ENCODE measurements around the gene IFI44L. TPM values are rescaled to one million over a fixed set of nuclear protein-coding genes. Genes with fewer than 3 reads are reported as not detected.

The IFI44L gene
- total RNA-seq, 4 donors from 2014 or later, result 9.6 to 49.5 (median 23.6) TPM

DNA sequence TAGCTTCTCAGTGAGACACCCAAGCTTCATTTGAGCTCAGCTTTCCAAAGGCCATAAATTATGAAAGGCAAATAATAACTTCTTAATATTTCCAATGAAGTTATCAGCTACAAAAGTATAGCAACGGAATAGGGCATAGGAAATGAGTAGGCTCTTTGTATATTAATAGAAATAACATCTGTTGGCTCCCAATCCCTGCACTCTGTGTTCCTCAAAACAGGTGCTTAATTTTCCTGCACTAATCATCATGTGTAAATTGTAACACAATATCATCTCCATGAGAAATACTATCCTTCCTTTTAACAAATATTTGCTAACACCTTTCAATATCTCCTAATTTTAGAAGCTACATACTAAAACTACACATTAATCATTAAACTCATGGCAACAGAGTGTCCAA is 19.2 kb upstream of the IFI44L start:
- no peak for TF ChIP-seq CTCF (IDR thresholded peaks at IDR 0.05; ENCODE audit: low read depth)

GRCh38 chr1:78603206-78603605 is 17.0 kb upstream of the IFI44L start:
- no peak for TF ChIP-seq CTCF (IDR thresholded peaks at IDR 0.05; ENCODE audit: low read depth)

DNA sequence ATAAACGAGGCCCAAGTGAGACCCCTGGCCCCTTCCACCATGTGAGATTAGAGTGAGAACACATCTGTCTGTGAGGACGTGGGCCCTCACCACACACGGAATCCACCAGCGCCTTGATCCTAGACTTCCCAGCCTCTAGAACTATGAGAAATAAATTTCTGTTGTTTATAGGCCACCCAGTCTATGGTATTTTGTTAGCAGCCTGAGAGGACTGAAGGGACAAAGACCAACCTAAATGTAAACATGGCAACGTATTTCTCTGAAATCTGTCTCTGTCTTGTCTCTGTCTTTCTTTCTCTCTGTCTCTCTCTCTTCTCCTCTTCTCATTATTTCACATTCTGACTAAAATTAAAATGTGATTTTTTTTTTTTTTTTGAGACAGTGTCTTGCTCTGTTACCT is 15.6 kb upstream of the IFI44L start:
- no peak for TF ChIP-seq CTCF (IDR thresholded peaks at IDR 0.05; ENCODE audit: low read depth)

GRCh38 chr1:78606274-78606673 is 14.0 kb upstream of the IFI44L start:
- TF ChIP-seq CTCF (IDR thresholded peaks at IDR 0.05; ENCODE audit: low read depth), result no peak

- no peak for TF ChIP-seq CTCF (IDR thresholded peaks at IDR 0.05; ENCODE audit: low read depth)
Measured at GRCh38 chr1:78607334-78607927, 12.8 kb upstream of the IFI44L start.

- TF ChIP-seq CTCF (IDR thresholded peaks at IDR 0.05; ENCODE audit: low read depth), result no peak
Measured at GRCh38 chr1:78607944-78608343, 12.3 kb upstream of the IFI44L start.

GRCh38 chr1:78617615-78618026 is 2.6 kb upstream of the IFI44L start:
- TF ChIP-seq CTCF (IDR thresholded peaks at IDR 0.05; ENCODE audit: low read depth), result no peak

Data from subcutaneous adipose tissue (tissue), 4 donors.